GM18499 (cell line): ENCODE data around the gene CCDC198.
A peak's percentile ranks its signal among the peaks of the same experiment; 100 is the strongest.

Experiments
- ATAC-seq: cut with Tn5 transposase; IDR thresholded peaks from one replicate; pipeline ENCODE4 v1.9.1; 2021; ENCODE audit warnings: moderate number of reproducible peaks; ENCODE audit not compliant: insufficient read depth, unreplicated experiment

The CCDC198 gene

GRCh38 chr14:57493467-57494181, at the start of gene CCDC198:
TSS of gene CCDC198 (minus strand) at chr14:57493857. CDS start at chr14:57493715, 142 bp downstream.
- ATAC-seq: no peak

- ATAC-seq: no peak
Observed at GRCh38 chr14:57533214-57533613, 39.6 kb upstream of the CCDC198 start.

GRCh38 chr14:57530571-57530970, 36.9 kb upstream of the CCDC198 start:
- no peak for ATAC-seq

GRCh38 chr14:57526942-57527341, 33.3 kb upstream of the CCDC198 start:
- ATAC-seq: no peak

GRCh38 chr14:57519043-57519442, 25.4 kb upstream of the CCDC198 start:
- ATAC-seq: no peak

- no peak for ATAC-seq
Observed at GRCh38 chr14:57512220-57512619, 18.6 kb upstream of the CCDC198 start.

GRCh38 chr14:57508756-57509155, 15.1 kb upstream of the CCDC198 start:
- no peak for ATAC-seq

- no peak for ATAC-seq
Observed at GRCh38 chr14:57502586-57503254, 9.1 kb upstream of the CCDC198 start.

GRCh38 chr14:57501039-57501557, 7.4 kb upstream of the CCDC198 start:
- ATAC-seq: no peak

GRCh38 chr14:57498659-57499058, 5.0 kb upstream of the CCDC198 start:
- ATAC-seq: no peak

GRCh38 chr14:57498035-57498434, 4.4 kb upstream of the CCDC198 start:
- ATAC-seq: no peak

- no peak for ATAC-seq
Observed at GRCh38 chr14:57495416-57495815, 1.8 kb upstream of the CCDC198 start.

GRCh38 chr14:57492859-57493258, 798 bp downstream of the CCDC198 start:
- no peak for ATAC-seq

- ATAC-seq: no peak
Observed at GRCh38 chr14:57491640-57492039, 2.0 kb downstream of the CCDC198 start.

GRCh38 chr14:57487771-57488170, 5.9 kb downstream of the CCDC198 start:
- ATAC-seq: no peak

GRCh38 chr14:57486767-57487379, 6.8 kb downstream of the CCDC198 start:
- no peak for ATAC-seq

GRCh38 chr14:57485635-57486034, 8.0 kb downstream of the CCDC198 start:
- peak; percentile 91 for ATAC-seq

GRCh38 chr14:57482120-57482519, 11.5 kb downstream of the CCDC198 start:
- ATAC-seq: no peak

- ATAC-seq: no peak
Observed at GRCh38 chr14:57480051-57480450, 13.6 kb downstream of the CCDC198 start.

GRCh38 chr14:57479197-57479596, 14.5 kb downstream of the CCDC198 start:
- no peak for ATAC-seq

- no peak for ATAC-seq
Observed at GRCh38 chr14:57478050-57478449, 15.6 kb downstream of the CCDC198 start.
